Measurements from ENCODE around the gene ALDH1A1. TPM values are rescaled to one million over a fixed set of nuclear protein-coding genes. Genes with fewer than 3 reads are reported as not detected.

Gene ALDH1A1
- total RNA-seq, 1 donor from 2014 or later = 3,265 TPM

GRCh38 chr9:72856972-72857623 lies 95.8 kb downstream of the ALDH1A1 start:
- peak; percentile 70 to 74 for DNase-seq (ENCODE audit: low read depth in 2 of 2)

- DNase-seq (ENCODE audit: low read depth in 2 of 2) = no peak
These were observed 96.8 kb downstream of the ALDH1A1 start for GRCh38 chr9:72855890-72856523.

GRCh38 chr9:72855321-72855720 lies 97.5 kb downstream of the ALDH1A1 start:
- no peak for DNase-seq (ENCODE audit: low read depth in 2 of 2)

Other genes with a start within 250 kb of the ALDH1A1 start
- 311 and 467 TPM in 2 replicates for gene ANXA1, start 198.8 kb upstream of the ALDH1A1 start, total RNA-seq

Data from lung microvascular endothelial cell (primary cell).